AG04450 (cell line): ENCODE measurements around the gene HIPK2. TPM values are rescaled to one million over a fixed set of nuclear protein-coding genes. Genes with fewer than 3 reads are reported as not detected.

Experiments used
- CTCF ChIA-PET: fragments of 300-600, 350-600 bp; formaldehyde crosslinking; extraction: SDS; loops from one replicate; lab custom pipeline; 2022; ENCODE audit warnings: antibody characterized with exemption, inconsistent platforms; lab: Charles Lee
- POLR2A ChIA-PET: fragments of 350-600 bp; formaldehyde crosslinking; extraction: SDS; loops from one replicate; lab custom pipeline; 2021; ENCODE audit warnings: antibody characterized with exemption, inconsistent platforms; lab: Yijun Ruan, JAX
- DNase-seq: peaks from one replicate; pipeline ENCODE4 v3.0.0-alpha.2; 2011; ENCODE audit warnings: low read depth, low spot score
- H3K27ac ChIP-seq: one replicate; pipeline ENCODE4 v1.5.1; 2012; ENCODE audit warnings: low read depth, low read length, control low read depth
- H3K27me3 ChIP-seq: one replicate; pipeline ENCODE4 v1.6.0; 2012; ENCODE audit warnings: low read length; ENCODE audit not compliant: control insufficient read depth, insufficient read depth
- H3K4me3 ChIP-seq: 2 replicates; pipeline ENCODE4 v1.5.1; 2011; ENCODE audit warnings: mild to moderate bottlenecking, low read depth, low read length, control low read depth
- H3K9me3 ChIP-seq: 2 replicates; pipeline ENCODE4 v1.5.1; 2012; ENCODE audit warnings: low read length; ENCODE audit not compliant: control insufficient read depth, insufficient read depth
- polyA plus RNA-seq: library from polyadenylated mRNA; depleted of rRNA; stranded (reverse); fragments of >200 nt; gene quantifications from 2 replicates; pipeline ENCODE4 v1.2.3, GENCODE V29; 2011
- TF ChIP-seq, protein P1 (sequence below): IDR thresholded peaks from 2 replicates; pipeline ENCODE4 v1.5.1; 2011; ENCODE audit warnings: low read depth, low read length, control low read depth, inconsistent platforms

Gene HIPK2
- polyA plus RNA-seq, 1 experiment = 61.4 TPM

DNA sequence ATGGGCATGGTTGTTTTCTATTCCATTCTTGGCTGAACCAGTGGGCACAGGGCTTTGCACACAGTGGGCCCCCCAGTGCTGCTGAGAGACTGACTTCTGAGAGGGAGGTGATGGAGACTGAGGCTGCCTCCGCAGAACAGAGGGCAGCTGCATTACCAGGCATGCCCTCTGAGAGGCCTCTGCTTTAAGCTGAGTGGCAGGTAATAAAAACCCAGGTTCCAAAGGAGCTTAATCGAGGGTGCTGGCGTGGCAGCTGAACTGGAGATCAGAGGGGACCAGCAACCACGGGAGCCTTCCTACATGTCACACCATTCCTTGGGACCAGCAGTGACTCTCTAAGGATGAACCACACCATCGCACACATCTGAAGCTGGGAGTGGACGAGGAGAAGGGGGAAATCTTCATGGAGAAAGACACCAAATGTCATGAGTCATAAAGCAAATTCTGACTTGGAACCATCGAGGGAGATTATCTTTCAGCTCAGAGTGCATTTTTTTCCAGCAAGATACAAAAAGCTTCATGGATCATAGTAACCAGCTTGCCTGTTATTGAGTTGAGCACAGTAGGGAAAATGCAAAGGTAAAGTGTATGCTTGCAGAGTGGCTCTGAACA is 24.6 kb downstream of the HIPK2 start:
- Histone ChIP-seq H3K9me3 (no peaks in the 10 kb centered on the region), H3K27me3 (no peaks in the 10 kb centered on the region), H3K27ac (no peak overlapping the region), H3K4me3 (no peak overlapping the region)
- ChIA-PET POLR2A (interaction anchor here (0.7 kb wide), 1 partner anchor 206 kb away, joined by 4 read pairs; no protein-coding TSS in a partner anchor), CTCF (no interaction called here)
- DNase-seq = no peak
- TF ChIP-seq, protein P1, sequence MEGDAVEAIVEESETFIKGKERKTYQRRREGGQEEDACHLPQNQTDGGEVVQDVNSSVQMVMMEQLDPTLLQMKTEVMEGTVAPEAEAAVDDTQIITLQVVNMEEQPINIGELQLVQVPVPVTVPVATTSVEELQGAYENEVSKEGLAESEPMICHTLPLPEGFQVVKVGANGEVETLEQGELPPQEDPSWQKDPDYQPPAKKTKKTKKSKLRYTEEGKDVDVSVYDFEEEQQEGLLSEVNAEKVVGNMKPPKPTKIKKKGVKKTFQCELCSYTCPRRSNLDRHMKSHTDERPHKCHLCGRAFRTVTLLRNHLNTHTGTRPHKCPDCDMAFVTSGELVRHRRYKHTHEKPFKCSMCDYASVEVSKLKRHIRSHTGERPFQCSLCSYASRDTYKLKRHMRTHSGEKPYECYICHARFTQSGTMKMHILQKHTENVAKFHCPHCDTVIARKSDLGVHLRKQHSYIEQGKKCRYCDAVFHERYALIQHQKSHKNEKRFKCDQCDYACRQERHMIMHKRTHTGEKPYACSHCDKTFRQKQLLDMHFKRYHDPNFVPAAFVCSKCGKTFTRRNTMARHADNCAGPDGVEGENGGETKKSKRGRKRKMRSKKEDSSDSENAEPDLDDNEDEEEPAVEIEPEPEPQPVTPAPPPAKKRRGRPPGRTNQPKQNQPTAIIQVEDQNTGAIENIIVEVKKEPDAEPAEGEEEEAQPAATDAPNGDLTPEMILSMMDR = peak; percentile 32; the same call in 1 of the 2 replicates

- DNase-seq = no peak
- Histone ChIP-seq H3K4me3 (no peak overlapping the region), H3K27ac (no peak overlapping the region), H3K9me3 (no peaks in the 10 kb centered on the region), H3K27me3 (no peaks in the 10 kb centered on the region)
- ChIA-PET CTCF (interaction anchor here (1.1 to 1.4 kb wide), 3 partner anchors 107 to 250 kb away, joined by 3 to 5 read pairs (median 3); no protein-coding TSS in a partner anchor), POLR2A (interaction anchor here (0.6 kb wide), 1 partner anchor 10 kb away, joined by 3 read pairs; no protein-coding TSS in a partner anchor)
- TF ChIP-seq, protein P1 = no peak
Measured at GRCh38 chr7:139752604-139753003, 25.2 kb downstream of the HIPK2 start.

GRCh38 chr7:139752148-139752547 is 25.6 kb downstream of the HIPK2 start:
- ChIA-PET CTCF (interaction anchor here (1.1 to 1.4 kb wide), 3 partner anchors 106 to 251 kb away, joined by 3 to 5 read pairs (median 3); no protein-coding TSS in a partner anchor), POLR2A (interaction anchor here (0.6 kb wide), 1 partner anchor 11 kb away, joined by 3 read pairs; no protein-coding TSS in a partner anchor)
- TF ChIP-seq, protein P1 = no peak

GRCh38 chr7:139750459-139751095 is 27.2 kb downstream of the HIPK2 start:
- Histone ChIP-seq H3K27ac (no peak overlapping the region), H3K9me3 (no peaks in the 10 kb centered on the region), H3K27me3 (no peaks in the 10 kb centered on the region), H3K4me3 (no peak overlapping the region)
- CTCF ChIA-PET = interaction anchor here (1.6 kb wide), 1 partner anchor 104 kb away, joined by 3 read pairs; no protein-coding TSS in a partner anchor
- DNase-seq = no peak
- TF ChIP-seq, protein P1 = no peak
- POLR2A ChIA-PET = no interaction called here

More at GRCh38 chr7:139752148-139752547, 25.6 kb downstream of the HIPK2 start:
- no peak for DNase-seq
- Histone ChIP-seq H3K27ac (no peak overlapping the region), H3K9me3 (no peaks in the 10 kb centered on the region), H3K27me3 (no peaks in the 10 kb centered on the region), H3K4me3 (no peak overlapping the region)
